GM12892 (cell line): ENCODE results near the gene PRDM16.

Source experiments
- POLR2A ChIP-seq: IDR thresholded peaks from 2 replicates; pipeline ENCODE4 v1.6.1; 2011; ENCODE audit warnings: low read depth, low read length, control low read depth
- POLR2AphosphoS5 ChIP-seq: IDR thresholded peaks from 2 replicates; pipeline ENCODE4 v1.6.1; 2011; ENCODE audit warnings: low read depth, low read length, control low read depth
- TAF1 ChIP-seq: IDR thresholded peaks from 2 replicates; pipeline ENCODE4 v1.6.1; 2011; ENCODE audit warnings: low read depth, mild to moderate bottlenecking, control low read depth, low read length, borderline replicate concordance

DNA sequence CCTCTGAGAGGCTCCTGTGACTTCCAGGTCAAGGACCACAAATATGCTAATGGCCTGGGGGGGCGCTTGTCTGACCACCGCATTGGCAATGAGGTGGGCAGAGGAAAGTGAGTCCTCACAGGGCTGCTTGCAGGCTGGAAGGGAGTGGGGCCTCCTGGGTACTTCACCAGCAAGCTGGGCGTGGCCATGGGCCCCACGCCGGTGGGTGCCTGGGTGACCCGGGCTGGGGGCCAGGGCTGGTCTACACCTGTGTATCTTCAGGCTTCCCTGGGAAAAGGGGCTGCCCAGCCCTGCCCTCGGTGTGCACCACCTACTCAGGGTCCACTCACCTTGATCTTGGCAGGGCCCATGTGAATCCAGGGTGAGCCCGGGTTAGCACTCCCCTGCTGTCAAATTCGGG is 167.4 kb downstream of the PRDM16 start:
- TF ChIP-seq POLR2A: no peak
- TF ChIP-seq POLR2AphosphoS5: no peak
- TF ChIP-seq TAF1: no peak
